Measurements from ENCODE around the gene PYCARD.
"Not testable (repeated sequence)": the region's sequence is repeated elsewhere in the genome, so short reads cannot be mapped to it uniquely, and the experiment has no call there.

The PYCARD gene

DNA sequence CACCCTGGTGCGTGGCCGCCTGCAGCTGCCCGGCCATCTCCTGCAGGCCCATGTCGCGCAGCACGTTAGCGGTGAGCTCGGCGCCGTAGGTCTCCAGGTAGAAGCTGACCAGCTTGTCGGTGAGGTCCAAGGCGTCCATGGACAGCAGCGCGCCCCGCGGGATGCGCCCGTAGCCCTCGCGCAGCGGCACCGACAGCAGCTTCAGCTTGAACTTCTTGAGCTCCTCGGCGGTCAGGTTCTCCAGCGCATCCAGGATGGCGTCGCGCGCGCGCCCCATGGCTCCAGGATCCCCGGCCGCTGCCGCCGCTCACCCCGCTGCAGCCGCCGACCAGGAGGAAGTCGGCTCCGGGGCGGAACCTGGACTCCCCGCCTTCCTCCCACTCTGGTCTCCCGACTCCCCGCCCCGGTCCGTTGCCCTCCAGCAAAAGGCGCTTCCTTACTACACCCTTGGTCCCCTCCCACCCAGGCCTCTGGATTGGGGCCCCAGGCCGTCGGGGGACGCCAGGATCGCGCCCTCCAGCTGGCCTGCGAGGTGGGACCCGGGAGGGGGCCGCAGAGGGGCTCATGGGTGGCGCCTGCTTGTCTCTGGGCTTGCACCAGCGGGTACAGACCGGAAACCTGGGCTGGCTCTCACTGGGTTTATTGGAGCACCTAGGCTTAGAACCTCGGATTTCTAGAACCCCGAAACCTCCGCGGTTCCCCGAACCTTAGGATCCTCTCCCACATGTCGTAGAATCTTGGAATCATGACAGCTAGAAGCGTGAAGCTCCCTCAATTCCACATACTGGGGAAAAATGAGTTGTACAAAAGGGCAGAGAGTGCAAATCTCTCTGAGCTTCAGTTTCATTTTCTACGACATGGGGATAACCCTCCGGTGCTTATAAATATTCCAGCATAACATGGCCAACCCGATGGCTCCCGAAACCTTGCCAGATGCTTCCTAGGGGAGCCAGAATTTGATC lies at the start of gene PYCARD:
Gene PYCARD, minus strand, starts transcription at position 347 of the 962 bp plus-strand sequence. Its CDS starts 70 bp downstream, at position 277.
- POLR2A ChIA-PET: interaction anchor here (0.5 to 1.9 kb wide), 6 partner anchors 15 to 196 kb away, joined by 3 to 11 read pairs (median 4); partner anchors contain the start of gene FUS
- TF ChIP-seq, protein P1, sequence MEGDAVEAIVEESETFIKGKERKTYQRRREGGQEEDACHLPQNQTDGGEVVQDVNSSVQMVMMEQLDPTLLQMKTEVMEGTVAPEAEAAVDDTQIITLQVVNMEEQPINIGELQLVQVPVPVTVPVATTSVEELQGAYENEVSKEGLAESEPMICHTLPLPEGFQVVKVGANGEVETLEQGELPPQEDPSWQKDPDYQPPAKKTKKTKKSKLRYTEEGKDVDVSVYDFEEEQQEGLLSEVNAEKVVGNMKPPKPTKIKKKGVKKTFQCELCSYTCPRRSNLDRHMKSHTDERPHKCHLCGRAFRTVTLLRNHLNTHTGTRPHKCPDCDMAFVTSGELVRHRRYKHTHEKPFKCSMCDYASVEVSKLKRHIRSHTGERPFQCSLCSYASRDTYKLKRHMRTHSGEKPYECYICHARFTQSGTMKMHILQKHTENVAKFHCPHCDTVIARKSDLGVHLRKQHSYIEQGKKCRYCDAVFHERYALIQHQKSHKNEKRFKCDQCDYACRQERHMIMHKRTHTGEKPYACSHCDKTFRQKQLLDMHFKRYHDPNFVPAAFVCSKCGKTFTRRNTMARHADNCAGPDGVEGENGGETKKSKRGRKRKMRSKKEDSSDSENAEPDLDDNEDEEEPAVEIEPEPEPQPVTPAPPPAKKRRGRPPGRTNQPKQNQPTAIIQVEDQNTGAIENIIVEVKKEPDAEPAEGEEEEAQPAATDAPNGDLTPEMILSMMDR (IDR thresholded peaks at IDR 0.05; ENCODE audit: control extremely low read depth, extremely low read depth, low read depth, missing control alignments): no peak
- CTCF ChIA-PET: interaction anchor here (0.9 to 3.3 kb wide), 8 partner anchors 9 to 666 kb away, joined by 3 to 13 read pairs (median 5); partner anchors contain the start of genes PYDC1 and ZNF843
- DNase-seq (ENCODE audit: extremely low spot score): peak; percentile 76

DNA sequence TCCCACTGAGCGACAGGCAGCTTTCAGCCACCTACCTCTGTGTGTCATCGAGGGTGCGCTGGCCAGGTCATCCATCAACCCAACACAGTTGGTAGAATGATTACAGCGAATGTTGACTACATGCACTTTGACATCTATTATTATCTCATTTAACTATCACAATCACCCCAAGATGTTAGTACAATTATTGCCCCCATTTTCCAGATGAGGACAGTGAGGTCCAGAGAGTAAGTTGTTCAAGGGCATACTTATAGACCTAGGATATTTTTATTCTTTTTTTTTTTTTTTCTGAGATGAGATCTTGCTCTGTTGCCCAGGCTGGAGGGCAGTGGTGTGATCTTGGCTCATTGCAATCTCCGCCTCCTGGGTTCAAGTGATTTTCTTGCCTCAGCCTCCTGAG lies 48.9 kb upstream of the PYCARD start:
- TF ChIP-seq, protein P1 (IDR thresholded peaks at IDR 0.05; ENCODE audit: control extremely low read depth, extremely low read depth, low read depth, missing control alignments): no peak
- no peak for DNase-seq (ENCODE audit: extremely low spot score)
- ChIA-PET POLR2A (no interaction called here), CTCF (no interaction called here)

DNA sequence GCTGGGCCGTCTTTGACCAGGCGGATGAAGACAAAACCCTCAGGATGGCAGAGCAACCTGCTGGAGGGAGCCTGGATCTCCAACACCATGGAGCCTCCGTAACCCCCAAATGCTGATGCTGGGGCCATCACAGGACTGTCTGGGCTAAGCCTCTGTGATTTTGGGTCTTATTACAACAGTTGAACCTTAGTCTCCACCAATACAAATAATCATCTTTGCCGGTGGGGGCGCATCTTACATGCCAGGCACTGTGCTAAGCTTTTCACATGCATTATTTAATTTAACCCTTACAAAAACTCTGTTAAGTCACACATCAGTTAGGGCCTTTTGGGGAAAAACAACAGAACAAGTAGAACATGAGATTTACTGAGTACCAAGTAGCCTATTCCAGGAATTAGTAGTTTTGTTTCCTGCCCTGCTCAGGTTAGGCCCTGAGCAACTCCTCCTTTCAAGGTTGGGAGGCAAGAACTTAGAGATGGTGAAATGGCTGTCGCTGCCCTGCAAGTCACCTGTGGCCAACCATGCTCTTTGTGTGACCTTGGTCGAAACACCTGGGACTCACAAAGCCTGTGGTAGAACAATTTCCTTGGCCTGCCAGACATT lies 48.3 kb upstream of the PYCARD start:
- CTCF ChIA-PET: no interaction called here
- POLR2A ChIA-PET: no interaction called here
- TF ChIP-seq, protein P1 (IDR thresholded peaks at IDR 0.05; ENCODE audit: control extremely low read depth, extremely low read depth, low read depth, missing control alignments): no peak
- DNase-seq (ENCODE audit: extremely low spot score): no peak

DNA sequence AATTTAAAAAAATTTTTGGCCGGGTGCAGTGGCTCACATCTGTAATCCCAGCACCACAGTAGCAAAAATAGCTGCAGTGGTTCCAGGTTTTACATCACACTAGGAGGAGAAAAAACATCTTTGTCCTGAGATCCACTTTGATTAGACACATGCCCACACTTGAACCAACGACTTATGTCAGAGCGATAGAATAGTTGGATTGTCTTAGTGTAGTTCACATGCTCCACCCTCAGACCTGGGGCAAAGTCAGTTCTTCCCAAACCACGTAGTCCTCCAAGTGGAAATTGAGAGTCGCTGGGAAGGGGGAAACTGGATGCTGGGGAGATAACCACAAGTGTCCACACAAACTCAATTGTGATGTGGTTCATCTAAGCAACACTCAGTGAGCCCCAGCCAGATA lies 45.8 kb upstream of the PYCARD start:
- DNase-seq (ENCODE audit: extremely low spot score): no peak
- POLR2A ChIA-PET: interaction anchor here (0.5 kb wide), 1 partner anchor 9 kb away, joined by 4 read pairs; no protein-coding TSS in a partner anchor
- CTCF ChIA-PET: no interaction called here

DNA sequence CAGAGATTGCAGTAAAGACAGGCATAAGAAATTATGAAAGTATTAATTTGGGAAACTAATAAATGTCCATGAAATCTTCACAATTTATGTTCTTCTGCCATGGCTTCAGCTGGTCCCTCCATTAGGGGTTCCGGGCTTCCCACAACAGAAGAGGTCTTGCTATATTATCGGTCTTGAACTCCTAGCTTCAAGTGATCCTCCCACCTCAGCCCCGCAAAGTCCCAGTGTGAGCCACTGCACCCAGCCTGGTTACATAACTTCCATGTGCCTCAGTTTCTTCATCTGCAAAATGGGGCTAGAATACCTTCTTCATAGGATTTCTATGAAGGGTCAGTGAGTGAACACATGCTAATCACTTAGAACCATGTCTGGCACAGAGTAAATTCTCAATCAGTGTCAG lies 43.7 kb upstream of the PYCARD start:
- TF ChIP-seq, protein P1 (IDR thresholded peaks at IDR 0.05; ENCODE audit: control extremely low read depth, extremely low read depth, low read depth, missing control alignments): no peak
- POLR2A ChIA-PET: no interaction called here

More for the DNA sequence above, 45.8 kb upstream of the PYCARD start:
- TF ChIP-seq, protein P1 (IDR thresholded peaks at IDR 0.05; ENCODE audit: control extremely low read depth, extremely low read depth, low read depth, missing control alignments): no peak

DNA sequence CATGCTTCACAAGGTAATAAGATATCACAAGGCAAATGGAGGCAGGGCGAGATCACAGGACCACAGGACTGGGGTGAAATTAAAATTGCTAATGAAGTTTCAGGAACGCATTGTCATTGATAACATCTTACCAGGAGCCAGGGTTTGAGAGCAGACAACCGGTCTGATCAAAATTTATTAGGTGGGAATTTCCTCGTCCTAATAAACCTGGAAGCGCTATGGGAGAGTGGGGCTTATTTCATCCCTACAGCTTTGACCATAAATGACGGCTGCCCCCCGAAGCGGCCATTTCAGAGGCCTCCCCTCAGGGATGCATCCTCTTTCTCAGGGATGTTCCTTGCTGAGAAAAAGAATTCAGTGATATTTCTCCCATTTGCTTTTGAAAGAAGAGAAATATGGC lies 43.0 kb upstream of the PYCARD start:
- DNase-seq (ENCODE audit: extremely low spot score); POLR2A ChIA-PET; CTCF ChIA-PET: not testable (repeated sequence)

More for the DNA sequence above, 43.7 kb upstream of the PYCARD start:
- CTCF ChIA-PET: no interaction called here
- DNase-seq (ENCODE audit: extremely low spot score): no peak
